ENCODE measurements around the gene PSMA5.

GRCh38 chr1:109404838-109405237, 21.4 kb downstream of the PSMA5 start:
- TF ChIP-seq POLR2A (IDR thresholded peaks at IDR 0.05; ENCODE audit: low read depth, low read length) (no peak), POLR2AphosphoS5 (IDR thresholded peaks at IDR 0.05; ENCODE audit: low read depth, low read length) (no peak)

Data from GM12891 (cell line).